ENCODE results near the gene FAM222B. TPM values are rescaled to one million over a fixed set of nuclear protein-coding genes. Genes with fewer than 3 reads are reported as not detected.
A peak's percentile ranks its signal among the peaks of the same experiment; 100 is the strongest.

The FAM222B gene
- total and polyA plus RNA-seq, 4 donors, result 3.6 to 18.7 (median 11.5) TPM

GRCh38 chr17:28720247-28720996 lies 122.2 kb downstream of the FAM222B start:
- intact Hi-C loops (cut with DNase I), result no loop called here
- WGBS, 2 donors, result 2 to 3% methylated on average over 28 to 30 of the region's 30 CpGs
- Histone ChIP-seq H3K27me3 (ENCODE audit: control insufficient read depth in 1 of 2, insufficient read depth in 2 of 2, low read length in 1 of 2) (no peaks in the 10 kb centered on the region), H3K36me3 (ENCODE audit: control insufficient read depth in 1 of 2, insufficient read depth in 2 of 2, low read length in 1 of 2) (peaks cover 0 to 6% of the 10 kb centered on the region in 2 donors), H3K4me3 (ENCODE audit: low read length in 2 of 2) (peak overlapping the region; percentile 52 to 58), H3K9me3 (ENCODE audit: control insufficient read depth, low read length) (no peaks in the 10 kb centered on the region), H3K4me1 (ENCODE audit: control insufficient read depth in 1 of 2, insufficient read depth in 2 of 2, low read length in 2 of 2) (peaks cover 0 to 6% of the 10 kb centered on the region in 2 donors), H3K27ac (ENCODE audit: low read depth in 1 of 2, low read length in 2 of 2) (no peak overlapping the region)
- DNase-seq (no peak), ATAC-seq (ENCODE audit: low FRiP score) (no peak)

DNA sequence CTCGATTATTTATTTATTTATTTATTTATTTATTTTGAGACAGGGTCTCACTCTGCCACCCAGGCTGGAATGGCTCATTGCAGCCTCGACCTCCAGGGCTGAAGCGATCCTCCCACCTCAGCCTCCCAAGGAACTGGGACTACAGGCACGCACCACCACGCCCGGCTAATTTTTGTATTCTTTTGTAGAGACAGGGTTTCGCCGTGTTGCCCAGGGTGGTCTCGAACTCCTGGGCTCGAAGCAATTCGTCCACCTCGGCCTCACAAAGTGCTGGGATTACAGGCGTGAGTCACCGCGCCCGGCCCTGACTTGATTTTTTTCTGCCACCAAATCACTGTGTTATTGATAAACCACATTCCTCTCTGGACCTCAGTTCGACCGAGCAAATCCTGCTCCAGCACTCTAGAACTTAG lies 123.6 kb downstream of the FAM222B start:
- peaks cover 0 to 6% of the 10 kb centered on the region in 2 donors for H3K4me1 ChIP-seq (ENCODE audit: control insufficient read depth in 1 of 2, insufficient read depth in 2 of 2, low read length in 2 of 2)
- no peaks in the 10 kb centered on the region for H3K9me3 ChIP-seq (ENCODE audit: control insufficient read depth, low read length)
- 18 to 20% methylated on average over 18 of the region's 18 CpGs for WGBS, 2 donors
- intact Hi-C loops (cut with DNase I), result no loop called here
- H3K27ac ChIP-seq (ENCODE audit: low read depth in 1 of 2, low read length in 2 of 2), result peak overlapping the region; percentile 61 to 64
- peaks cover 0 to 7% of the 10 kb centered on the region in 2 donors for H3K36me3 ChIP-seq (ENCODE audit: control insufficient read depth in 1 of 2, insufficient read depth in 2 of 2, low read length in 1 of 2)
- ATAC-seq (ENCODE audit: low FRiP score) (no peak), DNase-seq (no peak)
- no peaks in the 10 kb centered on the region for H3K27me3 ChIP-seq (ENCODE audit: control insufficient read depth in 1 of 2, insufficient read depth in 2 of 2, low read length in 1 of 2)
- H3K4me3 ChIP-seq (ENCODE audit: low read length in 2 of 2), result peak overlapping the region in 1 of 2 donors; percentile 18

DNA sequence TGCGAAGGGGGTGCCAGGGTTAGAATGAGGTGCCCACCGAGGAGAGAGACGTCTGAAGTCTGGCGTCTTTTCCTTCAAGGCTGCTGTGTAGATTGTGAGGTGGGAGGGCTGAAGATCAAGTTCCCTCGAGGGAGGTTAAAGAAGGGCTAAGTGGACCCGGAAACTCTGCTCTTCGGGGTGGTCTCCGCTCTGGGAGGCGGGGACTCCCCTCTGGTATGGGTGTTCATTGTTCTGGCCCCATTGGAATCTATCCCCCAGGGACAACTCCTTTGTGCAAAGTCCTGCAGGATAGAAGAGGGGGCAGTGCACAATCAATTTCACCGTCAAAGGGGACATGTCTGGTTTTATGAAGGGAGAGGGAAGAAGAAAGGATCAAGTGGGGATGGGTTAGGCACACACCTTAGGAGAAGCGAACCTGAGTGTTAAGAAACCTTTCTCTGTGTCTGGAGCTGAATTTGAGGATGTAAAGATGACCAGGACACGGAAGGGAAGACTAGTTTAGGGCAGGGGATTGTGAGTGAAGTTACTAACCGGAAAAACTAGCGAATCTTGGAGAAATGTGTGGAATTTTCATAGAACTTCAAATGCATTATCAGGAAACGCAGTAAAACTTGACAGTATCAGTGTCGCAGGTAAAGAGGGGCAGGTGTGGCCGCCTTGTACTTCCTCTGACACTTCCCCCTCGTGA lies 124.1 kb downstream of the FAM222B start:
- DNase-seq (no peak), ATAC-seq (ENCODE audit: low FRiP score) (no peak)
- Histone ChIP-seq H3K36me3 (ENCODE audit: control insufficient read depth in 1 of 2, insufficient read depth in 2 of 2, low read length in 1 of 2) (peaks cover 0 to 7% of the 10 kb centered on the region in 2 donors), H3K27me3 (ENCODE audit: control insufficient read depth in 1 of 2, insufficient read depth in 2 of 2, low read length in 1 of 2) (no peaks in the 10 kb centered on the region), H3K9me3 (ENCODE audit: control insufficient read depth, low read length) (no peaks in the 10 kb centered on the region), H3K27ac (ENCODE audit: low read depth in 1 of 2, low read length in 2 of 2) (peak overlapping the region; percentile 77 to 87), H3K4me3 (ENCODE audit: low read length in 2 of 2) (peak overlapping the region; percentile 11 to 81), H3K4me1 (ENCODE audit: control insufficient read depth in 1 of 2, insufficient read depth in 2 of 2, low read length in 2 of 2) (peaks cover 0 to 6% of the 10 kb centered on the region in 2 donors)
- intact Hi-C loops (cut with DNase I), result no loop called here
- WGBS, 2 donors, result 13 to 16% methylated on average over 18 of the region's 18 CpGs

DNA sequence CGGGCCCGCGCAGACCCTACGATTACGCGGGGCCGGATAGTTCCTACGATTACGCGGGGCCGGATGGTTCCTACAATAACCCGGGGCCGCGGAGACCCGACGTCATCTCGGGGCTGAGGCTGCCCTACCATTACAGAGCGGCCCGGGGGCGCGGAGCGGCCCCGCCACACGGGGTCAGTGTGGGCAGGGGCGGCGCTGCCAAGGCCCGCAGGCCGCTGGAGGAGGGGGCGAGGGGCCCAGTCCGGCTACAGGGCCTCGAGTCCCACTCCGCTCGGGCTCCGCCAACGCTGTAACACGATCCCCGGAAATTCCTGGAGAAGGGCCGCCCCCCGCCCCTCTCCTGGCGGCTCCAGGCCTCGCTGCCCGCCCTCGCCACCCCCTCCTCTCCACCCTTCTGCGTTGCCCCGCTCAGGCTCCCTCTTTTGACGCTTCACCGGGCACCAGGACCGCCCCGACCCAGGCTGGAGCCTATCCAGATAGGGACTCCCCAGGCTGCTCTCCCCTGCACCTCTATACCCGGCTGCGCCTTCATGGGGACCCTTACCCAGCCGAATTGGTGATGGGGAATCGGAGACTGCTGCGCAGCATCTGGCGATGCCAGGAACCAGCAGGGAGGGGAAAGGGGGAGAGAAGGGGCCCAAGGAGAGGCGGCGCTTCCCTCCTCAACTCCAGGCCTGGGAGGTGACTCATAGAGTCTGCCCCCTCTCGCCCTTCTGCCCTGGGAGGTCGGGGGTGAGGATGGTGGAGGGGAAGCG lies 124.8 kb downstream of the FAM222B start, which contains the start of gene RAB34:
TSS of gene RAB34 (minus strand) at position 291 of the 755 bp plus-strand sequence. CDS start 602 bp downstream, outside the sequence.
- H3K27me3 ChIP-seq (ENCODE audit: control insufficient read depth in 1 of 2, insufficient read depth in 2 of 2, low read length in 1 of 2), result no peaks in the 10 kb centered on the region
- WGBS, 2 donors, result 1% methylated on average over 51 to 60 of the region's 60 CpGs
- H3K4me1 ChIP-seq (ENCODE audit: control insufficient read depth in 1 of 2, insufficient read depth in 2 of 2, low read length in 2 of 2), result peaks cover 0 to 6% of the 10 kb centered on the region in 2 donors
- DNase-seq, result peak; percentile 89 to 94
- H3K36me3 ChIP-seq (ENCODE audit: control insufficient read depth in 1 of 2, insufficient read depth in 2 of 2, low read length in 1 of 2), result peaks cover 0 to 4% of the 10 kb centered on the region in 2 donors
- peak within 1 kb of the TSS; percentile 77 to 87 for H3K27ac ChIP-seq (ENCODE audit: low read depth in 1 of 2, low read length in 2 of 2)
- peak within 1 kb of the TSS; percentile 79 to 81 for H3K4me3 ChIP-seq (ENCODE audit: low read length in 2 of 2)
- peak; percentile 71 for ATAC-seq (ENCODE audit: low FRiP score)
- intact Hi-C loops (cut with DNase I), result no loop called here
- no peaks in the 10 kb centered on the region for H3K9me3 ChIP-seq (ENCODE audit: control insufficient read depth, low read length)

DNA sequence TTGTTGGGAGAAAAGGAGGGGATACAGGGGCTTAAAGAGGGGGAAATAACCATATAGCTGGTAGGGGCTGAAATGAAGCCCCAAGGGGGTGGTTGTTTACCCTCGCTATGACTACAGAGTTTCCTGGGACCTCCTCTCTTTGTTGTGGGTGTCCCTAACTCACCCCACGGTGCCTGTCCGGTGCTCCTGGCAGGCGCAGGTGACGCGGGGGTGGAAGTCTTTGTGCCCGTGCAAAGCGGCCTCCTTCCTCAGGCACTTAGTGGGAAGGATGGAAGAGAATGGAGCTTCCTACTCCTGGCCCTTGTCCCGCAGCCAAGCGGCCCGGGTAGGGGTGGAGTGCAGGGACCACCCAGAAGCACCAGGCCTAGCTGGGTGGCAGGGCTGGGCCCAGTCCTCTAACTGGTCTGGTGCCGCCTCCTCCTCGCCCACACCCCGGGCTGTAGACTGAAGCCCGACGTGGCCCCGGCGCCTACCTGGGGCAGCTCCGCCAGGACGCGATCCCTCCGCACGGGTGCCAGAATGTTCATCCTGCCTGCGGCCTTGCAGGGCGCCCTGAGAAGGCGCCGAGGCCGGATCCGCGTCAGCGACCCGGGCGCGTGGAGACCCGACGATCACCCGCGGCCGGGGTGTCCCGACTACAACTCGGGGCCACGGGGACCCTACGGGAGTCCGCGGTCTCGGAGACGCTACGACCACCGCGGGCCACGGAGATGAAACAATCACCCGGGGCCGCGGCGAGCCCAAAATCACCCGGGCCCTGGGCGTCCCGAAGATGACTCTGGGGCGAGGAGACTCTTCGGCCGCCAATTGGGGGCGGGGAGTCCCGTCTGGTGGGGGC lies 125.6 kb downstream of the FAM222B start:
- Histone ChIP-seq H3K9me3 (ENCODE audit: control insufficient read depth, low read length) (no peaks in the 10 kb centered on the region), H3K4me3 (ENCODE audit: low read length in 2 of 2) (peak overlapping the region; percentile 79 to 81), H3K27me3 (ENCODE audit: control insufficient read depth in 1 of 2, insufficient read depth in 2 of 2, low read length in 1 of 2) (no peaks in the 10 kb centered on the region), H3K27ac (ENCODE audit: low read depth in 1 of 2, low read length in 2 of 2) (peak overlapping the region; percentile 77 to 87), H3K36me3 (ENCODE audit: control insufficient read depth in 1 of 2, insufficient read depth in 2 of 2, low read length in 1 of 2) (peaks cover 0 to 2% of the 10 kb centered on the region in 2 donors), H3K4me1 (ENCODE audit: control insufficient read depth in 1 of 2, insufficient read depth in 2 of 2, low read length in 2 of 2) (peaks cover 0 to 6% of the 10 kb centered on the region in 2 donors)
- DNase-seq, result peak; percentile 74 to 85
- intact Hi-C loops (cut with DNase I), result no loop called here
- ATAC-seq (ENCODE audit: low FRiP score), result no peak
- WGBS, 2 donors, result 1 to 4% methylated on average over 63 of the region's 63 CpGs

- Histone ChIP-seq H3K27me3 (ENCODE audit: control insufficient read depth in 1 of 2, insufficient read depth in 2 of 2, low read length in 1 of 2) (no peaks in the 10 kb centered on the region), H3K36me3 (ENCODE audit: control insufficient read depth in 1 of 2, insufficient read depth in 2 of 2, low read length in 1 of 2) (peaks cover 0 to 2% of the 10 kb centered on the region in 2 donors), H3K27ac (ENCODE audit: low read depth in 1 of 2, low read length in 2 of 2) (no peak overlapping the region), H3K9me3 (ENCODE audit: control insufficient read depth, low read length) (no peaks in the 10 kb centered on the region), H3K4me1 (ENCODE audit: control insufficient read depth in 1 of 2, insufficient read depth in 2 of 2, low read length in 2 of 2) (no peaks in the 10 kb centered on the region), H3K4me3 (ENCODE audit: low read length in 2 of 2) (no peak overlapping the region)
- ATAC-seq (ENCODE audit: low FRiP score) (no peak), DNase-seq (no peak)
- intact Hi-C loops (cut with DNase I), result no loop called here
- 87 to 88% methylated on average over 2 of the region's 2 CpGs for WGBS, 2 donors
These were observed 127.4 kb downstream of the FAM222B start for GRCh38 chr17:28715217-28715616.

GRCh38 chr17:28714281-28714680 lies 128.3 kb downstream of the FAM222B start:
- H3K9me3 ChIP-seq (ENCODE audit: control insufficient read depth, low read length), result no peaks in the 10 kb centered on the region
- DNase-seq (no peak), ATAC-seq (ENCODE audit: low FRiP score) (no peak)
- WGBS, 2 donors, result 91 to 92% methylated on average over 3 of the region's 3 CpGs
- H3K4me3 ChIP-seq (ENCODE audit: low read length in 2 of 2), result no peak overlapping the region
- H3K36me3 ChIP-seq (ENCODE audit: control insufficient read depth in 1 of 2, insufficient read depth in 2 of 2, low read length in 1 of 2), result peaks cover 0 to 2% of the 10 kb centered on the region in 2 donors
- no peak overlapping the region for H3K27ac ChIP-seq (ENCODE audit: low read depth in 1 of 2, low read length in 2 of 2)
- intact Hi-C loops (cut with DNase I), result loop anchor here in 1 of 2 donors (5.0 kb wide), 1 partner anchor 52 kb away; the partner anchor contains the start of genes SDF2 and SUPT6H
- H3K4me1 ChIP-seq (ENCODE audit: control insufficient read depth in 1 of 2, insufficient read depth in 2 of 2, low read length in 2 of 2), result no peaks in the 10 kb centered on the region
- no peaks in the 10 kb centered on the region for H3K27me3 ChIP-seq (ENCODE audit: control insufficient read depth in 1 of 2, insufficient read depth in 2 of 2, low read length in 1 of 2)

Data from aorta (tissue), 5 donors.